Neural cell (in vitro differentiated cells): Measurements from ENCODE around the gene MON2.

ENCODE experiments used
- EZH2 ChIP-seq: fragments of 200-600, 300-800 bp; shearing (Covaris generic), sonication (generic); IDR thresholded peaks from 2 replicates; pipeline ENCODE4 v1.6.1; 2014; ENCODE audit warnings: antibody characterized with exemption, low read length, borderline replicate concordance, mild to moderate bottlenecking; ENCODE audit not compliant: insufficient read depth, poor library complexity, severe bottlenecking
- POLR2AphosphoS5 ChIP-seq: IDR thresholded peaks from 2 replicates; pipeline ENCODE4 v1.6.1; 2012
- TAF1 ChIP-seq: IDR thresholded peaks from 2 replicates; pipeline ENCODE4 v1.6.1; 2012; ENCODE audit warnings: low read depth
- TF ChIP-seq, protein P1 (sequence below): fragments of 450-650 bp; IDR thresholded peaks from 2 replicates; pipeline ENCODE4 v1.5.1; 2014; ENCODE audit warnings: antibody characterized with exemption, mild to moderate bottlenecking, moderate library complexity; ENCODE audit not compliant: poor library complexity, severe bottlenecking

DNA sequence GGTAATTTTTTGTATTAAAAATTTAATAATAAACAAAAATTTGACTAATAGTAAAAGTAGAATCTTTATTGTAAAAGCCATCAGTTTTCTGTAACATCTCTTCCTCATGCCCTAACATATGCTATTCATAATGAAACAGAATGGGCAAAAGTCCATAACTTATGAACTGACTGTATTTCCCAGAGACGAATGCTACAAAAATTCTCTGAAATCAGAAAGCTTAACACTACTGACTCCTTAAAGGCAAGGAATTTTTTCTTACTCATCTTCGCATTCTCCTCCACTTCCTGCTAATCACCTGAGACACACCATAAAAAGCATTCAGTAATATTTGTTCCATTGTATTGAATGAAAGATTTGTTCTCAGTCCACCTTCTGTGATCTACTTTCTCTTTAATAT, 17.6 kb downstream of the MON2 start:
- TF ChIP-seq TAF1: no peak
- TF ChIP-seq, protein P1, sequence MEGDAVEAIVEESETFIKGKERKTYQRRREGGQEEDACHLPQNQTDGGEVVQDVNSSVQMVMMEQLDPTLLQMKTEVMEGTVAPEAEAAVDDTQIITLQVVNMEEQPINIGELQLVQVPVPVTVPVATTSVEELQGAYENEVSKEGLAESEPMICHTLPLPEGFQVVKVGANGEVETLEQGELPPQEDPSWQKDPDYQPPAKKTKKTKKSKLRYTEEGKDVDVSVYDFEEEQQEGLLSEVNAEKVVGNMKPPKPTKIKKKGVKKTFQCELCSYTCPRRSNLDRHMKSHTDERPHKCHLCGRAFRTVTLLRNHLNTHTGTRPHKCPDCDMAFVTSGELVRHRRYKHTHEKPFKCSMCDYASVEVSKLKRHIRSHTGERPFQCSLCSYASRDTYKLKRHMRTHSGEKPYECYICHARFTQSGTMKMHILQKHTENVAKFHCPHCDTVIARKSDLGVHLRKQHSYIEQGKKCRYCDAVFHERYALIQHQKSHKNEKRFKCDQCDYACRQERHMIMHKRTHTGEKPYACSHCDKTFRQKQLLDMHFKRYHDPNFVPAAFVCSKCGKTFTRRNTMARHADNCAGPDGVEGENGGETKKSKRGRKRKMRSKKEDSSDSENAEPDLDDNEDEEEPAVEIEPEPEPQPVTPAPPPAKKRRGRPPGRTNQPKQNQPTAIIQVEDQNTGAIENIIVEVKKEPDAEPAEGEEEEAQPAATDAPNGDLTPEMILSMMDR: no peak
- TF ChIP-seq POLR2AphosphoS5: no peak
- TF ChIP-seq EZH2: no peak
